Liver (tissue), 2 donors: ENCODE data around the gene TAL1.

ENCODE experiments used
- CTCF ChIP-seq: fragments of 150-350 bp; IDR thresholded peaks from 2 replicates; pipeline ENCODE4 v1.5.1; 2017; ENCODE audit warnings: improper control_type of control experiment, low read depth, low read length; ENCODE audit not compliant: missing input control
- FOXA1 ChIP-seq: IDR thresholded peaks from 2 replicates; pipeline ENCODE4 v1.6.1; 2016; ENCODE audit warnings: antibody characterized with exemption
- donor health status: healthy.

- TF ChIP-seq FOXA1 (no peak), CTCF (no peak)
These were observed 1.9 kb downstream of the TAL1 start for GRCh38 chr1:47229886-47230691.
